Panc1 (cell line): Measurements from ENCODE around the gene CNDP1.
"Not testable (repeated sequence)": the region's sequence is repeated elsewhere in the genome, so short reads cannot be mapped to it uniquely, and the experiment has no call there.

ENCODE experiments used
- POLR2AphosphoS5 ChIP-seq: IDR thresholded peaks from 2 replicates; pipeline ENCODE4 v1.6.1; 2012; ENCODE audit warnings: mild to moderate bottlenecking, low read depth, low read length, moderate library complexity
- REST ChIP-seq, 2 experiments: IDR thresholded peaks; 2 replicates each; pipeline ENCODE4 v1.6.1; 2011 to 2012; ENCODE audit warnings: low read depth in 2 of 2, control low read depth in 1 of 2, low read length in 1 of 2, mild to moderate bottlenecking in 1 of 2, moderate library complexity in 1 of 2; ENCODE audit not compliant: insufficient read depth in 1 of 2
- TCF7L2 ChIP-seq: IDR thresholded peaks from 2 replicates; pipeline ENCODE4 v1.6.1; 2011; ENCODE audit warnings: mild to moderate bottlenecking, low read depth, low read length, inconsistent platforms
- TF ChIP-seq, protein P1 (sequence below): fragments of 450-650 bp; IDR thresholded peaks from 2 replicates; pipeline ENCODE4 v1.5.1; 2017; ENCODE audit warnings: mild to moderate bottlenecking

DNA sequence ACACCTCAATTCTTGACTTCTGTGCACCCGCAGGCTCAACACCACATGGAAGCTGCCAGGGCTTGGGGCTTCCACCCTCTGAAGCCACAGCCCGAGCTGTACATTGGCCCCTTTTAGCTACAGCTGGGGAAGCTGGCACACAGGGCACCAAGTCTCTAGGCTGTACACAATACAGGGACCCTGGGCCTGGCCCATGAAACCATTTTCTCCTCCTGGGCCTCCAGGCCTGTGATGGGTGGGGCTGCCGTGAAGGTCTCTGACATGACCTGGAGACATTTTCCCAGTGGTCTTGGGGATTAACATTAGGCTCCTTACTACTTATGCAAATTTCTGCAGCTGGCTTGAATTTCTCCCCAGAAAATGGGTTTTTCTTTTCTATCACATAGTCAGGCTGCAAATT lies 31.7 kb downstream of the CNDP1 start:
- TF ChIP-seq TCF7L2; REST (IDR thresholded peaks at IDR 0.05; ENCODE audit: insufficient read depth in 1 of 2, low read depth in 2 of 2, low read length in 1 of 2); POLR2AphosphoS5: not testable (repeated sequence)
- TF ChIP-seq, protein P1, sequence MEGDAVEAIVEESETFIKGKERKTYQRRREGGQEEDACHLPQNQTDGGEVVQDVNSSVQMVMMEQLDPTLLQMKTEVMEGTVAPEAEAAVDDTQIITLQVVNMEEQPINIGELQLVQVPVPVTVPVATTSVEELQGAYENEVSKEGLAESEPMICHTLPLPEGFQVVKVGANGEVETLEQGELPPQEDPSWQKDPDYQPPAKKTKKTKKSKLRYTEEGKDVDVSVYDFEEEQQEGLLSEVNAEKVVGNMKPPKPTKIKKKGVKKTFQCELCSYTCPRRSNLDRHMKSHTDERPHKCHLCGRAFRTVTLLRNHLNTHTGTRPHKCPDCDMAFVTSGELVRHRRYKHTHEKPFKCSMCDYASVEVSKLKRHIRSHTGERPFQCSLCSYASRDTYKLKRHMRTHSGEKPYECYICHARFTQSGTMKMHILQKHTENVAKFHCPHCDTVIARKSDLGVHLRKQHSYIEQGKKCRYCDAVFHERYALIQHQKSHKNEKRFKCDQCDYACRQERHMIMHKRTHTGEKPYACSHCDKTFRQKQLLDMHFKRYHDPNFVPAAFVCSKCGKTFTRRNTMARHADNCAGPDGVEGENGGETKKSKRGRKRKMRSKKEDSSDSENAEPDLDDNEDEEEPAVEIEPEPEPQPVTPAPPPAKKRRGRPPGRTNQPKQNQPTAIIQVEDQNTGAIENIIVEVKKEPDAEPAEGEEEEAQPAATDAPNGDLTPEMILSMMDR: not testable (repeated sequence)
